Endodermal cell (in vitro differentiated cells): ENCODE results near the gene FCAMR. TPM values are rescaled to one million over a fixed set of nuclear protein-coding genes. Genes with fewer than 3 reads are reported as not detected.

Source experiments
- DNase-seq: peaks from one replicate; pipeline ENCODE4 v3.0.0-alpha.2; 2017
- H3K27ac ChIP-seq: 2 replicates; pipeline ENCODE4 v1.5.1; 2013; ENCODE audit warnings: mild to moderate bottlenecking, low read depth, low read length, moderate library complexity
- H3K27me3 ChIP-seq: 2 replicates; pipeline ENCODE4 v1.6.1; 2013; ENCODE audit warnings: mild to moderate bottlenecking, low read length, moderate library complexity; ENCODE audit not compliant: insufficient read depth, control insufficient read depth, poor library complexity, severe bottlenecking
- H3K36me3 ChIP-seq: 2 replicates; pipeline ENCODE4 v1.7.0; 2013; ENCODE audit warnings: mild to moderate bottlenecking, low read length, moderate library complexity; ENCODE audit not compliant: control insufficient read depth, insufficient read depth
- H3K4me1 ChIP-seq: one replicate; pipeline ENCODE4 v1.7.0; 2013; ENCODE audit warnings: low read length; ENCODE audit not compliant: control insufficient read depth, insufficient read depth
- H3K4me3 ChIP-seq: 2 replicates; pipeline ENCODE4 v1.5.1; 2013; ENCODE audit warnings: mild to moderate bottlenecking, low read length, moderate library complexity
- H3K9ac ChIP-seq: 2 replicates; pipeline ENCODE4 v1.6.1; 2013; ENCODE audit warnings: mild to moderate bottlenecking, low read length, moderate library complexity; ENCODE audit not compliant: poor library complexity, severe bottlenecking; ENCODE audit errors: extremely low read depth
- H3K9me3 ChIP-seq: 2 replicates; pipeline ENCODE4 v1.6.1; 2013; ENCODE audit warnings: mild to moderate bottlenecking, low read length, moderate library complexity; ENCODE audit not compliant: control insufficient read depth
- H3K27ac Mint-ChIP-seq: 2 replicates; pipeline ENCODE4 v1.8.0; 2020; ENCODE audit warnings: mixed read lengths
- H3K27me3 Mint-ChIP-seq: 2 replicates; pipeline ENCODE4 v1.8.0; 2021; ENCODE audit warnings: mild to moderate bottlenecking, mixed read lengths; ENCODE audit not compliant: insufficient read depth
- H3K36me3 Mint-ChIP-seq: 2 replicates; pipeline ENCODE4 v1.8.0; 2020; ENCODE audit warnings: low read depth, mixed read lengths
- H3K4me1 Mint-ChIP-seq: 2 replicates; pipeline ENCODE4 v1.8.0; 2020; ENCODE audit warnings: mixed read lengths
- H3K4me3 Mint-ChIP-seq: 2 replicates; pipeline ENCODE4 v1.8.0; 2020; ENCODE audit warnings: mild to moderate bottlenecking, moderate library complexity, mixed read lengths
- H3K9me3 Mint-ChIP-seq: 2 replicates; pipeline ENCODE4 v1.8.0; 2020; ENCODE audit warnings: mild to moderate bottlenecking, mixed read lengths
- WGBS, 2 experiments: methylation state at CpG; one replicate each; pipeline versions ENCODE4 v1.1.5 to v1.1.7; 2013; ENCODE audit warnings: missing lambda C conversion rate in 2 of 2, mixed read lengths in 1 of 2; ENCODE audit not compliant: insufficient coverage in 1 of 2, insufficient read length in 1 of 2; 5-methylcytosine and 5-hydroxymethylcytosine counted together
- total RNA-seq, 2 donors: library from RNA; stranded (reverse); fragmentation: NEBNext Ultra II Directional in 1 of 2; extraction: Animal tissue kit (Norgen Biotek cat#: 25700) in 1 of 2; gene quantifications; 2 replicates in 1 of 2; 3 replicates in 1 of 2; pipeline ENCODE4 v1.2.1, GENCODE V29; 2021
- TF ChIP-seq, protein P1 (sequence below): fragments of 200-600 bp; sonication (generic); conservative IDR thresholded peaks from 2 replicates; pipeline ENCODE4 v1.5.0; 2021; ENCODE audit warnings: antibody characterized with exemption, mild to moderate bottlenecking

FCAMR gene
- total RNA-seq, 2 donors from 2014 or later, result not detected

DNA sequence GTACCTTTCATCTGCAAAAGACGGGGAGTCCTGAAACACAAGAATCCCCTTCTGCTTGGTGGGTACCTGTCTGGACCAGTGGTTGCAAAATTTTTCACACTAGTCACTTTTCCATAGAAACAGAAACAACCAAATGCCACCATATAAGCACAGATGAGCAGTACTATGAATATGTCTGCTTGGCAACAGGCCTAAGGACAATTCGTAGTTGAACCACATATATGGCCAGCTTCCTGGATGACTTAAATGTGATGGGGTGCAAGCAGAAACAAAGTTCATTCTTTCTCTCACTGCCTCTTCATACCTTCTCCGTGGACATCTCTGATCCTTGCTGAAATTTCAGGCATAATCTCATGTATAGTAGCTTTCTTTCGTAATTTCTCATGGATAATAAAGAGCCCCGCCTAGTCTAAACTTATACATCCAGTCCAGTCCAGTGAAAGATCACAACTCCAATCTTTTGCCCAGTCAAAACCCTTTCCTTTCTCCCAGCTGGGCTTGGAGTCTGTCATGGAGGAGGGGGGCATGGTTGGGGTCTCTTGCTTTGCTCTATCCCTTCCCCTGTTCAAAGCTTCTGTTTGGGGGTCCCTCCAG lies 7.0 kb downstream of the FCAMR start:
- Histone ChIP-seq H3K27ac (no peak overlapping the region), H3K36me3 (no peaks in the 10 kb centered on the region), H3K9me3 (no peaks in the 10 kb centered on the region), H3K4me3 (no peak overlapping the region), H3K27me3 (no peaks in the 10 kb centered on the region), H3K9ac (no peak overlapping the region), H3K4me1 (no peaks in the 10 kb centered on the region)
- H3K27me3 Mint-ChIP-seq, result peaks cover 2% of the 10 kb centered on the region
- DNase-seq, result no peak
- H3K27ac Mint-ChIP-seq, result no peak overlapping the region
- TF ChIP-seq, protein P1, sequence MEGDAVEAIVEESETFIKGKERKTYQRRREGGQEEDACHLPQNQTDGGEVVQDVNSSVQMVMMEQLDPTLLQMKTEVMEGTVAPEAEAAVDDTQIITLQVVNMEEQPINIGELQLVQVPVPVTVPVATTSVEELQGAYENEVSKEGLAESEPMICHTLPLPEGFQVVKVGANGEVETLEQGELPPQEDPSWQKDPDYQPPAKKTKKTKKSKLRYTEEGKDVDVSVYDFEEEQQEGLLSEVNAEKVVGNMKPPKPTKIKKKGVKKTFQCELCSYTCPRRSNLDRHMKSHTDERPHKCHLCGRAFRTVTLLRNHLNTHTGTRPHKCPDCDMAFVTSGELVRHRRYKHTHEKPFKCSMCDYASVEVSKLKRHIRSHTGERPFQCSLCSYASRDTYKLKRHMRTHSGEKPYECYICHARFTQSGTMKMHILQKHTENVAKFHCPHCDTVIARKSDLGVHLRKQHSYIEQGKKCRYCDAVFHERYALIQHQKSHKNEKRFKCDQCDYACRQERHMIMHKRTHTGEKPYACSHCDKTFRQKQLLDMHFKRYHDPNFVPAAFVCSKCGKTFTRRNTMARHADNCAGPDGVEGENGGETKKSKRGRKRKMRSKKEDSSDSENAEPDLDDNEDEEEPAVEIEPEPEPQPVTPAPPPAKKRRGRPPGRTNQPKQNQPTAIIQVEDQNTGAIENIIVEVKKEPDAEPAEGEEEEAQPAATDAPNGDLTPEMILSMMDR, result no peak
- H3K4me3 Mint-ChIP-seq, result no peak overlapping the region
- H3K9me3 Mint-ChIP-seq, result no peaks in the 10 kb centered on the region
- 87 to 94% methylated on average over 3 to 5 of the region's 5 CpGs for WGBS, 2 experiments
- no peaks in the 10 kb centered on the region for H3K36me3 Mint-ChIP-seq
- no peaks in the 10 kb centered on the region for H3K4me1 Mint-ChIP-seq

DNA sequence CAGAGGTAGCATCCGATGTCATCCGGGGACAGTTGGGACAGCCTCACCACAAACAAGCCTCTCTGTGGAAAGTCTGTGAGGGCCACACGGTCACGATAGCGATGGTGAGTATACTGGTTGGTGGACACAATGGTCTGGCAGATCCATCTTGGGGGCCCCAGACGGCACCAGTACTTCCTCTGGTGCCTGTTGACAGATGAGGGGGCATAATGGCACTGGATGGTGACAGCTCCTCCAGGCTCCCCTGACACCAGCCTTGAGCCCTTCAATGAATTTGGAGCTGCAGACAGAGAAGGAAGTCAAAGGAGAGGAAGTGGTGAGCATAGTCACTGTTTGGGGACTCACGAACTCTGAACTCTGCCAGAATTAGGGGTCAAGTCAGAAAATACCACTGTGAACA lies 8.0 kb downstream of the FCAMR start:
- Histone ChIP-seq H3K4me3 (no peak overlapping the region), H3K27me3 (no peaks in the 10 kb centered on the region), H3K9ac (no peak overlapping the region), H3K4me1 (no peaks in the 10 kb centered on the region), H3K9me3 (no peaks in the 10 kb centered on the region), H3K27ac (no peak overlapping the region), H3K36me3 (no peaks in the 10 kb centered on the region)
- TF ChIP-seq, protein P1, result no peak
- Mint-ChIP-seq H3K27ac (no peak overlapping the region), H3K4me1 (no peaks in the 10 kb centered on the region), H3K4me3 (no peak overlapping the region), H3K27me3 (peaks cover 2% of the 10 kb centered on the region), H3K36me3 (no peaks in the 10 kb centered on the region), H3K9me3 (no peaks in the 10 kb centered on the region)
- 90 to 100% methylated on average over 2 to 7 of the region's 7 CpGs for WGBS, 2 experiments
- DNase-seq, result no peak

DNA sequence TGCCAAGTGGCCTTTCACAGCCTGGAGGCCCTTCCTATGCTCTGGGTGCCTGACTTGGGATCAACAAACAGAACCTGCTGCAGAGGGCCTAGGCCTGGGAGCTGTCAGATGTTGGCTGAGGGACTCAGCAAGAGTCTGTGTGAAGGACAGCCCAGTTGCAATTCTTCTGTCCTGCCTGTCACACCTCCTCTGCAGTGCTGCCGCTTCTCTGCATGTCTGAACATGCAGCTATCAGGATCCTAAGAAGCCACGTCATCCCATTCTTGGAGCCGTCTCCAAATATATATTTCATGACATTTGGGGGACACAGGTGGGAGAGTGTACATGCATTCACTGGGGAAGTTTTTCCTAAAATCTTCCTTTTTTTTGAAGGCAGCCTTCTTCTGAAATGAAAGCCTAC lies 8.6 kb downstream of the FCAMR start:
- no peak overlapping the region for H3K27ac ChIP-seq
- H3K4me1 ChIP-seq, result no peaks in the 10 kb centered on the region
- Mint-ChIP-seq H3K27ac (no peak overlapping the region), H3K4me1 (no peaks in the 10 kb centered on the region), H3K36me3 (no peaks in the 10 kb centered on the region), H3K4me3 (no peak overlapping the region), H3K27me3 (peaks cover 2% of the 10 kb centered on the region), H3K9me3 (no peaks in the 10 kb centered on the region)
- H3K9me3 ChIP-seq, result no peaks in the 10 kb centered on the region
- TF ChIP-seq, protein P1, result no peak
- H3K9ac ChIP-seq, result no peak overlapping the region
- DNase-seq, result no peak
- H3K36me3 ChIP-seq, result no peaks in the 10 kb centered on the region
- no peak overlapping the region for H3K4me3 ChIP-seq
- 83 to 85% methylated on average over 3 of the region's 3 CpGs for WGBS, 2 experiments
- H3K27me3 ChIP-seq, result no peaks in the 10 kb centered on the region
